HepG2 (cell line): Measurements from ENCODE around the gene MID1.

Experiments used
- ATAD3A ChIP-seq: sonication (generic); formaldehyde crosslinking; IDR thresholded peaks from 2 replicates; pipeline ENCODE4 v1.4.0; 2020; ENCODE audit warnings: missing genetic modification reagents
- ATF4 ChIP-seq, 2 experiments: fragments of 450-650 bp in 1 of 2; sonication (generic) in 1 of 2; formaldehyde crosslinking; IDR thresholded peaks; 2 replicates each; pipeline versions ENCODE4 v1.5.0 to v1.8.0; 2020 to 2022; ENCODE audit warnings: mild to moderate bottlenecking in 1 of 2, missing genetic modification reagents in 1 of 2
- BCL3 ChIP-seq: sonication (generic); formaldehyde crosslinking; IDR thresholded peaks from 2 replicates; pipeline ENCODE4 v1.5.1; 2020; ENCODE audit warnings: mild to moderate bottlenecking, missing genetic modification reagents, moderate library complexity
- CHD4 ChIP-seq: fragments of 200-600 bp; sonication (generic); IDR thresholded peaks from 2 replicates; pipeline ENCODE4 v1.7.0; 2017; ENCODE audit warnings: mild to moderate bottlenecking, low read length, borderline replicate concordance
- CTCF ChIP-seq: sonication (generic); formaldehyde crosslinking; IDR thresholded peaks from 2 replicates; pipeline ENCODE4 v1.5.0; 2020; ENCODE audit warnings: mild to moderate bottlenecking, missing genetic modification reagents, moderate library complexity
- NBN ChIP-seq: fragments of 450-650 bp; conservative IDR thresholded peaks from 2 replicates; pipeline ENCODE4 v1.6.1; 2017
- NFE2 ChIP-seq: sonication (generic); formaldehyde crosslinking; IDR thresholded peaks from 2 replicates; pipeline ENCODE4 v1.4.0; 2020; ENCODE audit warnings: missing genetic modification reagents
- PHB2 ChIP-seq: fragments of 450-650 bp; IDR thresholded peaks from 2 replicates; pipeline ENCODE4 v1.6.1; 2018; ENCODE audit not compliant: partially characterized antibody
- POLR2A ChIP-seq, 2 experiments: IDR thresholded peaks; 2 replicates each; pipeline ENCODE4 v1.6.1; 2011; ENCODE audit warnings: low read depth in 2 of 2, low read length in 2 of 2, mild to moderate bottlenecking in 1 of 2, moderate library complexity in 1 of 2; ENCODE audit not compliant: insufficient read depth in 1 of 2
- POLR2AphosphoS2 ChIP-seq: IDR thresholded peaks from 2 replicates; pipeline ENCODE4 v1.6.1; 2011; ENCODE audit warnings: low read depth, low read length, improper control_type of control experiment
- ZNF704 ChIP-seq: sonication (generic); formaldehyde crosslinking; IDR thresholded peaks from 2 replicates; pipeline ENCODE4 v1.8.1; 2023; ENCODE audit warnings: mild to moderate bottlenecking, inconsistent platforms, moderate library complexity, missing genetic modification reagents, borderline replicate concordance

- TF ChIP-seq CTCF (CRISPR knock-in tag), result no peak
- TF ChIP-seq NFE2 (CRISPR knock-in tag), result no peak
- TF ChIP-seq POLR2AphosphoS2, result no peak
- TF ChIP-seq NBN, result no peak
- no peak for TF ChIP-seq PHB2
- no peak for TF ChIP-seq CHD4
- no peak for TF ChIP-seq POLR2A (IDR thresholded peaks at IDR 0.05; ENCODE audit: insufficient read depth in 1 of 2, low read depth in 2 of 2, low read length in 2 of 2)
- TF ChIP-seq ATF4 (CRISPR knock-in tag; IDR thresholded peaks at IDR 0.05), result no peak
- TF ChIP-seq ZNF704 (CRISPR knock-in tag), result no peak
- no peak for TF ChIP-seq ATAD3A (CRISPR knock-in tag)
- no peak for TF ChIP-seq BCL3 (CRISPR knock-in tag)
Observed at GRCh38 chrX:10667143-10667542, 46.8 kb upstream of the MID1 start.
